GM19099 (cell line): Measurements from ENCODE around the gene BAHCC1.

Experiments used
- POLR2A ChIP-seq: IDR thresholded peaks from 3 replicates; pipeline ENCODE4 v1.6.1; 2011; ENCODE audit warnings: low read depth; ENCODE audit not compliant: insufficient read length; ENCODE audit errors: extremely low read depth

The BAHCC1 gene

GRCh38 chr17:81492706-81493105 lies 97.4 kb downstream of the BAHCC1 start:
- no peak for TF ChIP-seq POLR2A

DNA sequence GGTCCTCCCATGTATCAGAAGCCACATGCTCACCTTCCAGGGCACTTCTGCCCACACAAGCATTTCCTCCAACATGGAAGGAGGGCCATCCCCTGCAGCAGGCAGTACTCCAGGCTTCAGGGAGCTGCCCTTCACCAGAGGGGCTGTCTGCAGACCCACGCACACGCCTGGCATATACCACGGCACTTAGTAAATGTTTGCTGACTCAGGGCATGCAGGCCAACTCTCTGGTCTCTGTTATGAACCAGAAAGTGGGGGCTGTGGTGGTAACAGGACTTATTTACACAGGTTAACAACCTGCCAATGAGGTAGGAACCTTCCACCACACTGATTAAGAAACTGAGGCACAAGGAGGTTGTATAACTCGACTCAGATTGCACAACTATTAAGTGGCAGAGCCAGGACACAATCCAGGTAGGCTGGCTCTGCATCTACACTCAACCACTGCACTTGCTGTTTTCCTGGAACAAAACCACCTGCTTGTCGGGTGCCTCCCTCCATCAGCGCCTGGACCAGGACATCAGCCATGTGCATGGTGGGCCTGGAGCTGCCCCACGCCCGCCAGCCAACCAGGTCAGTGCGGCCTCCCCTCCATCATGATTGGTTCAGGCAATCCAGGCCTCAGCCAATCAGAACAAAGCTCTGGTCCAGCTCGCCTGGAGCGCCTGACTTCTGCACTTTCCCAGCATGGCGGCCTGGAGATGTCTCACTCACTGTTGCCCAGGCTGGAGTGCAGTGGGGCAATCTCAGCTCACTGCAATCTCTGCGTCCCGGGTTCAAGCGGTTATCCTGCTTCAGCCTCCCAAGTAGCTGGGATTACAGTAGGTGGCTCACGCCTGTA lies 98.2 kb downstream of the BAHCC1 start:
- TF ChIP-seq POLR2A: no peak

DNA sequence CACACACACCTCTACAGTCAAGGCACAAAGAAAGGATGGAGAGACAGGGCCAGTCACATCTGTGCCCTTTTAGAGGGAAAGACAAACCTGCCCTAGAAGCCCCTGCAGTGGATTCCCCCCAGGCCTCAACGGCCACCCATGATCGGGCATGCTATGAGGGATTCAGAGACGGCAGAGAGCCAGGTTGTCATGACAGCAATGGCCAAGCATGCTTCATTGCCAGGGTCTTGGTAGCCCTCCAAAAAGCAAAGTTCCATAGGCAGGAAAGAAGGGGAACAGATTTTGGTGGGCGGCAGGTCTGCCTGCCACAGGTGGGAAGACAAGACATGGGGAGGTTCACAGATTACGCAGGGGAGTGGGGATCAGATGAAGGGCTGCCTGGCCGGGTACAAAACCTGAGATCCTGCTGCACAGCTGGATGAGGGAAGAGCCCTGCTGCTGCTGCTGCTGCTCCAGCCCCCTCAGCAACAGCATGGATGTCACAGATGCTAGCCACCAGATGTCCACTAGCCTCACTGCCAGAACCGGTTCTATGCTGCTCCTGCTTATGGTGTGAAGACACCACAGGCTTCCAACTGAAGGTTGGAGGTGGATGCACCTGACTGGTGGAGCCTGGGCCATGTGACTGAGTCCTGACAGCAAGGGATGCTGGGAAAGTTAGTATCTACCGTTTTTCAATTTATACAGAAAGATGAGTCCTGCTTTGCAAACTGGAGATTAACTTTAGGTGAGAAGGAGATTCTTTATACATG lies 99.5 kb downstream of the BAHCC1 start:
- TF ChIP-seq POLR2A: no peak

- TF ChIP-seq POLR2A: no peak
Measured at GRCh38 chr17:81498953-81499600, 103.8 kb downstream of the BAHCC1 start.

GRCh38 chr17:81499601-81499970 lies 104.3 kb downstream of the BAHCC1 start:
- TF ChIP-seq POLR2A: no peak

- no peak for TF ChIP-seq POLR2A
Measured at GRCh38 chr17:81500047-81500446, 104.8 kb downstream of the BAHCC1 start.

GRCh38 chr17:81502471-81503017 lies 107.3 kb downstream of the BAHCC1 start:
- TF ChIP-seq POLR2A: no peak

GRCh38 chr17:81503619-81504018 lies 108.4 kb downstream of the BAHCC1 start:
- no peak for TF ChIP-seq POLR2A

GRCh38 chr17:81508639-81509206 lies 113.5 kb downstream of the BAHCC1 start:
- no peak for TF ChIP-seq POLR2A

- peak; percentile 58 for TF ChIP-seq POLR2A
Measured at GRCh38 chr17:81509207-81509971, 114.1 kb downstream of the BAHCC1 start.

- TF ChIP-seq POLR2A: no peak
Measured at GRCh38 chr17:81509972-81510784, 114.9 kb downstream of the BAHCC1 start.

- peak; percentile 23 for TF ChIP-seq POLR2A
Measured at GRCh38 chr17:81510785-81511553, 115.7 kb downstream of the BAHCC1 start.

GRCh38 chr17:81511554-81511803 lies 116.2 kb downstream of the BAHCC1 start:
- TF ChIP-seq POLR2A: no peak
